Activated CD8-positive, alpha-beta memory T cell treated with anti-CD3 and anti-CD28 coated beads, Interleukin-2, amount 50 U/mL, for 1 hour (primary cell): Measurements from ENCODE around the gene NAB2.
"Not testable (repeated sequence)": the region's sequence is repeated elsewhere in the genome, so short reads cannot be mapped to it uniquely, and the experiment has no call there.

Source experiments
- DNase-seq: peaks from one replicate; pipeline ENCODE4 v3.0.0-alpha.2; 2020; ENCODE audit errors: extremely low read depth

Gene NAB2

GRCh38 chr12:57088354-57089270 lies at the start of gene NAB2:
Gene NAB2, plus strand, starts transcription at chr12:57089114. Its CDS starts 158 bp downstream, at chr12:57089272.
- peak; percentile 88 for DNase-seq

- DNase-seq = no peak
Observed at GRCh38 chr12:57040211-57040610, 48.7 kb upstream of the NAB2 start.

- no peak for DNase-seq
Observed at GRCh38 chr12:57040750-57041149, 48.2 kb upstream of the NAB2 start.

- no peak for DNase-seq
Observed at GRCh38 chr12:57042695-57043094, 46.2 kb upstream of the NAB2 start.

GRCh38 chr12:57044468-57044867 lies 44.4 kb upstream of the NAB2 start:
- DNase-seq = no peak

- DNase-seq = no peak
Observed at GRCh38 chr12:57044889-57045288, 44.0 kb upstream of the NAB2 start.

GRCh38 chr12:57046086-57046791 lies 42.7 kb upstream of the NAB2 start:
- DNase-seq = no peak

GRCh38 chr12:57046947-57047890 lies 41.7 kb upstream of the NAB2 start:
- no peak for DNase-seq

GRCh38 chr12:57047981-57048380 lies 40.9 kb upstream of the NAB2 start:
- DNase-seq = no peak

- DNase-seq = no peak
Observed at GRCh38 chr12:57048423-57049118, 40.3 kb upstream of the NAB2 start.

GRCh38 chr12:57049119-57049446 lies 39.8 kb upstream of the NAB2 start:
- no peak for DNase-seq

- no peak for DNase-seq
Observed at GRCh38 chr12:57049890-57050289, 39.0 kb upstream of the NAB2 start, which contains the start of gene MYO1A. Gene MYO1A, minus strand, starts transcription at chr12:57050129. Its CDS starts 1,806 bp downstream, at chr12:57048323.

- DNase-seq = no peak
Observed at GRCh38 chr12:57051011-57051410, 37.9 kb upstream of the NAB2 start.

GRCh38 chr12:57053146-57053545 lies 35.8 kb upstream of the NAB2 start:
- DNase-seq = not testable (repeated sequence)

GRCh38 chr12:57053901-57054300 lies 35.0 kb upstream of the NAB2 start:
- not testable (repeated sequence) for DNase-seq

- no peak for DNase-seq
Observed at GRCh38 chr12:57055824-57056223, 33.1 kb upstream of the NAB2 start.

GRCh38 chr12:57057067-57057751 lies 31.7 kb upstream of the NAB2 start:
- no peak for DNase-seq

GRCh38 chr12:57058454-57058853 lies 30.5 kb upstream of the NAB2 start:
- DNase-seq = no peak

- DNase-seq = peak; percentile 34
Observed at GRCh38 chr12:57063991-57064685, 24.8 kb upstream of the NAB2 start.

GRCh38 chr12:57066245-57066644 lies 22.7 kb upstream of the NAB2 start:
- no peak for DNase-seq
